Raji (cell line): Measurements from ENCODE around the gene FITM2.

Experiments
- POLR2A ChIP-seq: IDR thresholded peaks from 2 replicates; pipeline ENCODE4 v1.6.1; 2011; ENCODE audit warnings: low read depth, low read length, control low read depth; ENCODE audit not compliant: insufficient read depth

FITM2 gene

GRCh38 chr20:44310664-44311639, at the start of gene FITM2:
FITM2 (minus strand) TSS chr20:44311202; CDS start chr20:44311148, 54 bp downstream.
- peak; percentile 92 for TF ChIP-seq POLR2A

GRCh38 chr20:44360221-44360620, 49.2 kb upstream of the FITM2 start:
- TF ChIP-seq POLR2A: no peak

GRCh38 chr20:44358776-44359175, 47.8 kb upstream of the FITM2 start:
- no peak for TF ChIP-seq POLR2A

GRCh38 chr20:44357555-44358125, 46.6 kb upstream of the FITM2 start:
- TF ChIP-seq POLR2A: no peak

GRCh38 chr20:44357020-44357419, 46.0 kb upstream of the FITM2 start:
- no peak for TF ChIP-seq POLR2A

GRCh38 chr20:44356353-44356723, 45.3 kb upstream of the FITM2 start:
- no peak for TF ChIP-seq POLR2A

- no peak for TF ChIP-seq POLR2A
These were observed 44.7 kb upstream of the FITM2 start, which contains the start of gene HNF4A for GRCh38 chr20:44355498-44356352. HNF4A (plus strand) TSS chr20:44355699; CDS start chr20:44355805, 106 bp downstream.

- no peak for TF ChIP-seq POLR2A
These were observed 44.0 kb upstream of the FITM2 start for GRCh38 chr20:44354979-44355497.

GRCh38 chr20:44350567-44350966, 39.6 kb upstream of the FITM2 start:
- no peak for TF ChIP-seq POLR2A

GRCh38 chr20:44349349-44349748, 38.3 kb upstream of the FITM2 start:
- no peak for TF ChIP-seq POLR2A

GRCh38 chr20:44348168-44348659, 37.2 kb upstream of the FITM2 start:
- TF ChIP-seq POLR2A: no peak

GRCh38 chr20:44345147-44345546, 34.1 kb upstream of the FITM2 start:
- TF ChIP-seq POLR2A: no peak

GRCh38 chr20:44344723-44345122, 33.7 kb upstream of the FITM2 start:
- no peak for TF ChIP-seq POLR2A

GRCh38 chr20:44343162-44343675, 32.2 kb upstream of the FITM2 start:
- no peak for TF ChIP-seq POLR2A

- TF ChIP-seq POLR2A: no peak
These were observed 31.2 kb upstream of the FITM2 start for GRCh38 chr20:44342248-44342647.
